Stimulated activated CD4-positive, alpha-beta T cell treated with anti-CD3 and anti-CD28 coated beads, Interleukin-12 subunit alpha, Interleukin-12 subunit beta, amount 100 ng/mL, for 48 hours (primary cell): ENCODE results near the gene TFPI.

Experiments
- DNase-seq, 3 donors: peaks; one replicate each; pipeline ENCODE4 v3.0.0-alpha.2; 2020; ENCODE audit warnings: low read depth in 2 of 3, low spot score in 1 of 3

Gene TFPI

GRCh38 chr2:187421519-187421918 is 132.7 kb downstream of the TFPI start:
- no peak for DNase-seq

- no peak for DNase-seq
These were observed 134.4 kb downstream of the TFPI start for GRCh38 chr2:187419808-187420207.

- no peak for DNase-seq
These were observed 138.8 kb downstream of the TFPI start for GRCh38 chr2:187415449-187415848.
